Body of pancreas (tissue), 4 donors: ENCODE measurements around the gene ASCC3.

Experiments used
- CTCF ChIP-seq, 7 experiments: fragments of 450-650 bp in 4 of 7; fragments of 200-600 bp in 3 of 7; sonication (generic) in 3 of 7; IDR thresholded peaks; one replicate each; pipeline ENCODE4 v1.5.1; 2016 to 2019; ENCODE audit warnings: antibody characterized with exemption in 7 of 7
- POLR2A ChIP-seq, 3 donors: fragments of 450-650 bp; IDR thresholded peaks; one replicate each; pipeline ENCODE4 v1.6.1; 2016; ENCODE audit warnings: antibody characterized with exemption in 3 of 3, mild to moderate bottlenecking in 2 of 3

DNA sequence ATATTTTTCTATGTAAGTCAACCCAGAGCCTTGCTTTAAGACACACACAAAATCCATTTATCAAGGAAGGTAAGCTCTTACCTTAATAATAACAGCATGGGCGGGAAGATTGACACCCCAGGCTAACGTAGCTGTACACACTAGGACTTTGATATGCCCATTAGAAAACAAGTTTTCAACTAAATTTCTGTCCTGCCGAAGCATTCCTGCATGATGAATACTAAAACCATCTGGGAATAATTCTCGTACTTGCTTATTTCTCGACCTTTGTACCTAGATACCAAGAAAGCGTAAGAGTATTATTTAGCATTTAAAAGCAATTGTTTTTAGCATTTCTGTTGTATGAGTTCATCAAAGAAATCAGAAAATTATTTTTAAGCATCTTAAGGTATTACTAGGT lies 218.9 kb downstream of the ASCC3 start:
- TF ChIP-seq CTCF (IDR thresholded peaks at IDR 0.05) (no peak), POLR2A (IDR thresholded peaks at IDR 0.05) (no peak)
